Stimulated activated CD4-positive, alpha-beta T cell treated with anti-CD3 and anti-CD28 coated beads, TNF-alpha, amount 100 ng/mL, for 48 hours (primary cell): Measurements from ENCODE around the gene MSI1.

Source experiments
- DNase-seq, 3 donors: peaks; one replicate each; pipeline ENCODE4 v3.0.0-alpha.2; 2020; ENCODE audit warnings: low read depth in 3 of 3

Gene MSI1

GRCh38 chr12:120368789-120369602, at the start of gene MSI1:
Gene MSI1 (minus strand): TSS chr12:120369164. CDS start chr12:120369091, 73 bp downstream.
- no peak for DNase-seq

GRCh38 chr12:120417917-120418580, 49.1 kb upstream of the MSI1 start:
- no peak for DNase-seq

DNA sequence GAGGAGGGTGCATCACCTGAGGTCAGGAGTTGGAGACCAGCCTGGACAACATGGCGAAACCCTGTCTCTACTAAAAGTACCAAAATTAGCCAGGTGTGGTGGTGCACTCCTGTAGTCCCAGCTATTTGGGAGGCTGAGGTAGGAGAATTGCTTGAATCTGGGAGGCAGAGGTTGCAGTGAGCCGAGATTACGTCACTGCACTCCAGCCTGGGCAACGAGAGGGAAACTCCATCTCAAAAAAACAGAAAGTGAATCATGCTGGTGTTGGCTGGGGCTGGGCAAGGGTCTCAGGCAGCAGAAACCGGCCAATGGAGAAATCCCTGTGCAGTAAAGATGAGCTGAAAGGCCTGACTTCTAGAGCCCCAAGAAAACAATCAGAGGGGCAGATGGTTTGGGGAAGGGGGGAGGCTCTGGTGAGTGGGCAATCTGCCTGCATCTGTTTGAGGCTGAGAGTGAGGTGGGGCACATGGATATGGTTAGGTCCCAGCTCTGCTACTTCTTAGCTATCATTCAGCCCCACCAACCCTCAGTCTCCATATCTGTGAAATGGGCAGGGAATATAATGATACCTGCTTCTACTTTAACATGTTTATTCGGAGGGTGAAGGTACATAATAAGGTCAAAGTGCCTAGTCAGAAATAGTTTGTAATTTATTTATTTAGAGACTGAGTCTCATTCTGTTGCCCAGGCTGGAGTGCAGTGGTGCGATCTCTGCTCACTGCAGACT, 47.7 kb upstream of the MSI1 start:
- no peak for DNase-seq

DNA sequence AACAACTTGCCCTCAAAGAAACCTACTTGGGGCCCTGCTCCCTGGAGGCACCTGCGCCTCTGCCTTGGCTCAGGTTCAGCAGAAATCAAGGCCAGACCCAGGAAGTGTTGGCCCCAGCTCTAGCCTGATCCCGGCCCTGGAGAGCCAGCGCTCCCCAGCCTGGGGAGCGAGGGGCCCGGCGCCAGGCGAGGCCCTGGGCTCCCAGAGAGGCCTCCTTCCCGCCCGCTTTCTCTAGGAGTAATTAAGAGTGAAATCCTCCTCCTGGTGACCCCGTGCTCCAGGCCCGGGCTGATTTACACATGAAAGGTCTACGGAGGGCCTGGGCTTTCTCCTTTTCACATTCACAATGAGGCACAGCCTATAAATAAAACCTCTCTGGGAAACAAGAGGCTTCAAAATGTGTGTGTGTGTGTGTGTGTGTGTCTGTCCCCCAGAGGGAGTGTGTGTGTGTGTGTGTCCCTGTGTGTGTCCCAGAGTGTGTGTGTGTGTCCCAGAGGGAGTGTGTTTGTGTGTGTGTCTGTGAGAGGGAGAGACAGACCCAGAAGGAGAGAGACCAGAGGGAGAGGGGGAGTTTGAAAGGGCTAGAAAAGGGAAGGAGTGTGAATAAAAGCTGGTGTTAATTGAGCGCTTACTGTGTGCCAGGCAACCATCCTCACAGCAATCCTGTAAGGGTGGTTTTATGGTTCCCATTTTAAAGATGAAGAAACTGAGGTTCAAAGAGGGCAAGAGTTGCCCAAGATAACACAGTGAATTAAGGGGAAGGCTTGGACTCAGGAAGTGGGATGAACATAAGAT, 45.1 kb upstream of the MSI1 start:
- DNase-seq: no peak

DNA sequence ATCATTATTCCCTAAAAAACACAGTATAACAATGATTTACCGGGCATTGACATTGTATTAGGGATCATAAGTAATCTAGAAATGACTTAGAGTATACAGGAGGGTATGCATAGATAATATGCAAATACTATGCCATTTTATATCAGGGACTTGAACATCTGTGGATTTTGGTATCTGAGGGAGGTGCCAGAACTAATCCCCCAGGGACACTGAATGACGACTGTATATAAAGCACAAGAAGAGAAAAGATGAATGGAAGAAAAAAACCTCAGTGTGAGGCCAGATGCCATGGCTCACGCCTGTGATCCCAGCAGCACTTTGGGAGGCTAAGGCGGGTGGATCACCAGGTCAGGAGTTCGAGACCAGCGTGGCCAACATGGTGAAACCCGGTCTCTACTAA, 43.5 kb upstream of the MSI1 start:
- no peak for DNase-seq

GRCh38 chr12:120408771-120409170, 39.8 kb upstream of the MSI1 start:
- no peak for DNase-seq

DNA sequence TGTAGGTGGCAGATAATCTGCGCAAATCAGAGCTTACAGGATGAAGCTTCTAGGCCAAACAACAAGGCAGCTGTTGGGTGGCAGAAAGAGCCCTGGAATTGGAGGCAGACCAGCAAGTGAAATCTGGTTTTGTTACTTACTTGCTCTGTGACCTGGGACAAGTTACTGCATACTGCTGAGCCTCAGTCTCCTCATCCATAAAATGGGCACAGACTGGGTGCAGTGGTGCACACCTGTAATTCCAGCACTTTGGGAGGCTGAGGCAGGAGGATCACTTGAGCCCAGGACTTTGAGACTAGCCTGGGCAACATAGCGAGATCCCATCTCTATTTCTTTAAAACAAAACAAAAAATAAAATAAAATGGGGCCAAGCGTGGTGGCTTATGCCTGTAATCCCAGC, 37.6 kb upstream of the MSI1 start:
- no peak for DNase-seq

- no peak for DNase-seq
Measured at GRCh38 chr12:120406069-120406468, 37.1 kb upstream of the MSI1 start.

- DNase-seq: no peak
Measured at GRCh38 chr12:120404271-120404670, 35.3 kb upstream of the MSI1 start.

DNA sequence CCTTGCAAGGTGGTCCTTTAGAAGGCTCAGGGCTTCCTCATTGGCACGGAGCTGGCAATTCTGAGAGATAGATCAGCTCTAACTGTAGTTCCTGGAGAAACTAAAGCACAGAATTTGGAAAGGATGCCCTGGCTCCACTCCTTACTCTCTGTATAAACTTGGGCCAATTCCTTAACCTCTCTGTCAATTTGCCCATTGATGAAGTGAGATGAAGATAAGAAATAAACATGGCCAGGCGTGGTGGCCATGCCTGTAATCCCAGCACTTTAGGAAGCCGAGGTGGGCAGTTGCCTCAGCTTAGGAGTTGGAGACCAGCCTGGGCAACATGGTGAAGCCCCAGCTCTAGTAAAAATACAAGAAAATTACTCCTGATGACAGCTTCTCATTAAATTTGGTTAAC, 34.9 kb upstream of the MSI1 start:
- DNase-seq: no peak

GRCh38 chr12:120402217-120402616, 33.3 kb upstream of the MSI1 start:
- DNase-seq: no peak

GRCh38 chr12:120399531-120399930, 30.6 kb upstream of the MSI1 start:
- no peak for DNase-seq

DNA sequence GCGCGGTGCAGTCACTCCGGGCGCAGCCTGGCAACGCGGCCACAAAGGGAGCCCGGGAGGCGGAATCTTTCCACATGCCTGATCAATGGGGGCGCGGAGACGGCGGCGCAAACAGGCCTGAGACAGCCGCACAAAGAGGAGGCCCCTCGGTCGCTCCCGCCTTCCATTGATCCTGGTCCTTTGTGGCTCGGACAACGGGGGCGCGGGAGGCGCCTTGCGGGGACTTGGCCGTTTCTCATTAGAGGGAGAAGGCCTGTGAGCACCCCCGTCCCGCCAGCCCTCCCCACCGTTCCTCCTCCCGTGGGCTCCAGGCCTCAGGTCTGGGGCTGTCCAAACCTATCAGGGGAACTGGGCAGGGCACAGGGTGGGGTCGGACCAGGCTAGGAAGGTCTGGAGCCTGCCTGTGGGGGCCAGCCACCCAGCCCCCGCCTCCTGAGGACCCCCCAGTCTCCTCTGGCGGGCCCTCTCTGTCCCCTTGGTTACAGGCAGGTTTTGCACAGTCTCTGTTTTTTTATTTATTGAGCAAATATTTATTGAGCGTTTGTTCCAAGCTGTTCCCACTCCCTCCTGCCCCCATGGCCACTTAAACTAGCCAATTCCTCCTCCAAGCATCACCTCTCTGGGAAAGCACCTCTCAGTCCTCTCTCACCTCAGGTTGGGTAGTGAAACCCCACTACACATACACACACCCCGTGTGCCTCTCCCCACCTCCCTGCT, 29.0 kb upstream of the MSI1 start:
- no peak for DNase-seq

DNA sequence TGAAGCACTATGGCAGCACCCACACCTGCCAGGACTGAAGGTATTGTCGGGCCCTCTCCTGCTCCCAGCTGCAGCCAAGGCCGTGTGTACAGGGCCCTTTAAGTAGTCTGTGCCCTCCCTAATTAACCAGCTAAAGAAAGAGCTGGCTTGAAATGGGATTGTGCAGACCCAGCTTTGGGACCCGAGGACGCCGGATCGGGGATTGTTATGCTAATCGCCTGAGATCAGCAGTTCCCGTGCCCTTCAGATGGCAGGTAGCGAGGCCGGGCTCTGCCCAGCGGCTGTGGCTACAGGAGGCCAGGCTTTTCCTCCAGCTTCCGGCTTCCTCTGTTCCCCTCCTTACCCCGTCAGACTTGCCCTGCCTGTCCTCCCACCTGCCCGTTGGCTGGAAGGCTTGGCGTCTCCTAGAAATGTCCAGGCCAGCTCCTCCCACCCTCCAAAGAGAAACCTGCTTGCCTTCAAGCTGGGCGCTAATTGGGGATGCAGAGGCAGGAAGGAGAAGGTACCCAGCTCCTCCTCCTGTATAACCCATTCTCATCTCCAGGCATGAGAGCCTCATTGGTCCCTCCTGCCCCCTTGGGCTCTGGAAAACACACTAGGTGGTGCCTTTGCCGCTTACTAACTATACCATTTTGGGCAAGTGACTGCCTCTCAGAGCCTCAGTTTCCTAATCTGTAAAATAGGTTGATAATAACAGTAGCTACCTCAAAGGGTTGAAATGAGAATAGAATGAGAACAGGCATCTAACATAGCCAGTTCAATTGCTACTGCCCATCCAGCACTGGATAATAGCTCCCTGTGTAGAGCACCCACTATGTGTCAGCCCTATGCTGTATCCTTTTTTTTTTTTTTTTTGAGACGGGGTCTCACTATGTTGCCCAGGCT, 25.8 kb upstream of the MSI1 start:
- DNase-seq: no peak

GRCh38 chr12:120390540-120391120, 21.7 kb upstream of the MSI1 start:
- DNase-seq: no peak

DNA sequence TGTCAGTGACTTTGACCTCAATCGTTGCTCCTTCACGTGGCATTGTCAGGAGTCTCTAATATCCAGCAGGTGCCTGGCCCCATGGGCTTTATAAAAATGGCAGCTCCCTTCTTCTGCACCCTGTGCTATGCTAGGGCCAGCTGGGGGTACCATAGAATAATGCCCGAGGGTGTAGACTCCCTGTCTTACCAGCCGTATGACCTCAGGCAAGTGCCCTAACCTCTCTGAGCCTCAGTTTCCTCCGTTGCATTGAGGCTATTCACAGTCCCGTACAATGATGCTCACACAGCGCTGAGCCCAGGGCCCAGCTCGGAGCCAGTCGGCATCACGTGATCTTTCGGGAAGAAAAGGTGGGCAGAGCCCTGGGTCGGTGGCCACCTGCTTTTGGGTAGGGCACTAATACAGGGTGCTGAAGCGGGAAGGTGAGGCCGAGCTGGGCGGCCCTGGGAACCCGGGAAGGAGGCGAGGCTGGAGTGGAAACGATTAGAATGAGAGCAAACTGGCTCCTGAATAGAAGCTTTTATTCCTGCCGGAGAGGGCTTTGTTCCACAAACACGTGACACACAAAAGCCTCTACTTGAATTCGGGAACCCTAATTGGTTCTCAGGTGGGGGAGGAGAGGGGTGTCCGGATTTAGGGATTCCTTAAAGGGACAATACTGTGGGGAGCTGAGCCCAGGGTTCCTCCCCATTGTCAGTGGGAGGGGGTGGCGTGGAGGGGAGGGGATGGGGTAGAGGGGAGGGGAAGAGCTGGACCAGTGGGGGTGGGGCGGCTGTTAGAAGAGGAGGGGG, 19.9 kb upstream of the MSI1 start:
- no peak for DNase-seq

DNA sequence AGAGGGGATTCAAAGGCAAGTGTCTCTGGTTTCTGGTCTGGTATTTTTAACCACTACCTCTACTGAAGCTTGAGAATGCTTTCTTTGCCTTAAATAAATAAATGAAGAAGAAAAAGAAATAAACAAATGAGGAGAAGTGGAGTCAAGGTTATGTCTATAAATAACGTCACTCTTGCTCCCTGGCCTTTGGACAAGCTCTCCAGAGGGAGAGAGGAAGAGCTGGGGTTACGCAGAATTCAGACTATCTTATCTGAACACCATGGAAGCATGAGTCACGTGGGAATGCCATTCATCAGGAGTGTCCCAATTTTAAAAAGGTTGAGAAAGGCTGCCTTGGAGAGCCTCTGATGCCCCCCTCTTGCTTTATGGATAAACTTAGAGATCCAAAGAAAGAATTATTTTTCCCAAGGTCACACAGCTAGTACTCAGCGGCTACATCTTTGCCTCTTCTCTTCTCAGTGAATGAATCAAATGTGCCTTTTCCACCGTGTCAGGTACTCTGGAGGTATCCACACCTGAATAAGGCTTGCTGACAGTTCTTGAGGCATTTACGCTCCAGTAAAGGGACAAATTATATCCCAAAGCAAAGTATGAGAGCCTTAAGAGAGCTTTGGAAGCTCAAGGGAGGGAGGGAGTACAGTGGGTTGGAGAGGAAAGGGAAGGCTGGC, 12.9 kb upstream of the MSI1 start:
- no peak for DNase-seq

GRCh38 chr12:120378036-120378435, 9.1 kb upstream of the MSI1 start:
- DNase-seq: no peak
